ENCODE results near the gene LDLRAD4.
"Not testable (repeated sequence)": the region's sequence is repeated elsewhere in the genome, so short reads cannot be mapped to it uniquely, and the experiment has no call there.

Gene LDLRAD4

DNA sequence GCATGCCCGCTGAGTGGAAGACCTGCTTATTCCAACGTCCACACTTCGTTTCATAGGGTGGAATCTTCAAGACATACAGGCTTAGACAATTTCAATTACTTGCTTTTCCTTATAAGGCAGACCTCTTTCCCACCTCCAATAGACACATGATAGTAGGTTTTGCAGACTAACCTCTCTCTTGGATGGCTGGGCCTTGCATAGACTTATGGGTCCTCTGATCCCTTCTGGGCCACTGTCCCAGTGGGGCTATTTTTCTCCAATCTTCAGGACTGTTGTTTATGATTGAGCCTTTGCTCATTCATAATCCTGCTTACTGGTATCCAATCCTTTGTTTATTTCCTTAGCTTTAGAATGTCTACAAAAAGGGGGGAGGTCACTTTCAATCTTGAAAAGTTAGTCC is 368.9 kb downstream of the LDLRAD4 start:
- no peak for DNase-seq

DNA sequence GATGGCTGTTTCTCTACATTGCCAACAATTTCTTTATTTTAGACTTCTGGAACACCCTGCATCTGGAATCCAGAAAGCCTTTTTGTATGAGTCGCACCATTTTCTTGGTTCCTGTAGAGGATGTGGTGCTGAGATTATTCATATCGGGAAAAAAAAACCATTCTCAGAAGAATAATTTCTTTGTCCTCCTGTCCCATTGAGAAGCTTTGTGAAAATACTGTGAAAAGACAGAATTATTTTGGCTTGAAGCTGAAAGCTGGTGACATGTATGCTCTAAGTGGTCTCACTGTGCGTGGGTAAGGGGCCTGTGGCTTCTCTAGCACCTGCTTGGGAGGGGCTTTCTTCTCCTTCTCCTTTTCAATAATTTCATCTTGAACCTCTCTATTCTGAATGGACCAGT is 369.4 kb downstream of the LDLRAD4 start:
- no peak for DNase-seq

DNA sequence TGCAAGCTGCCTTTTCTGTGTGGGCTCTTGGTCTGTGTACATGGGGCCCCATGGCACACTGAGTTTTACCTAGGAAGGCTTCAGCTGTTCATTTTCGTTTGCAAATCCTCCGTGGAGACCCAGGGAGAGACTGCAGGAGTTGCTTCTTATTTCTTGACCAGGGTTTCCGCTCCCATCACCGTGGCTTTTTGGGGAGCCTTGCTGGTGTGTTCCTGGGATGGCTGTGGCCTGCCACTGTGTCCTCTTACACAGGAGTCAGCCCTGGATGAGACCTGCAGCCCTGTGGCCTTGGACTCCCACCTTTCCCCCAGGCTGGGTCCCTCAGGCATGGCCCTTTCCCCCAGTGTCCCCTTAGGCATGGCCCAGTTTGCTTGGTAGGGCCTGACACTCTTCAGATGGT is 370.8 kb downstream of the LDLRAD4 start:
- DNase-seq: no peak

DNA sequence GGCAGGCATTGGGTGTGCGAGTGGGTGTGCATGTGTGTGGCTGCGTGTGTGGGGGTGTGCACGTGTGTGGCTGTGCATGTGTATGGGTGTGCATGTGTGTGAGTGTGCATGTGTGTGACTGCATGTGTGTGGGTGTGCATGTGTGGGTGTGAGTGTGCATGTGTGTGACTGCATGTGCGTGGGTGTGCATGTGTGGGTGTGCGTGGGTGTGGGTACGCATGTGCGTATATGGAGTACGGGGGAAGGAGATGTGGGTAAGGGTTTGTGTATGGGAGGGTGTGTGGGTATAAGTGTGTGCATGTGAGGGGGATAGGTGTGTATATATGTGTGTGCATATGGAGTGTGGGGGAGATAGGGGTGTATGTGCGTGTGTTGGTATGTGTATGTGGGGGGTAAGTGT is 371.4 kb downstream of the LDLRAD4 start:
- no peak for DNase-seq

DNA sequence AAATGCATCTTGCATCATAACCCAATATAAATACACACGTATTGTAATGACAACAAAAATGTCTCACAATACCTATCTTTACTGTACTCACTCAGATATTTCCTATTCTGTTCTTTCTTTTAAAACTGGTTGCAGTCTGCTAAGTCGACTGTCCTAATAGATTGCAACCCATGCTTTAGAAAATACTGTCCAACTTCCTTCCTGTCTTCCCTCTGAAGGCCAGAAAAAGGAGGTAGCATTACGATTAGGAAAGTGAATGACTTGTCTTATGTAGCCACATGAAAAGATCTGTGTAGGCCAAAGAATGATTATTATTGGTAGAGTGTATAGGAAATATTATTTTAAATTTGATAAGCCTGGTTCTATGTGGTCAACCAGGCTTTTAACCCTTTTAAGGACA is 373.7 kb downstream of the LDLRAD4 start:
- no peak for DNase-seq

DNA sequence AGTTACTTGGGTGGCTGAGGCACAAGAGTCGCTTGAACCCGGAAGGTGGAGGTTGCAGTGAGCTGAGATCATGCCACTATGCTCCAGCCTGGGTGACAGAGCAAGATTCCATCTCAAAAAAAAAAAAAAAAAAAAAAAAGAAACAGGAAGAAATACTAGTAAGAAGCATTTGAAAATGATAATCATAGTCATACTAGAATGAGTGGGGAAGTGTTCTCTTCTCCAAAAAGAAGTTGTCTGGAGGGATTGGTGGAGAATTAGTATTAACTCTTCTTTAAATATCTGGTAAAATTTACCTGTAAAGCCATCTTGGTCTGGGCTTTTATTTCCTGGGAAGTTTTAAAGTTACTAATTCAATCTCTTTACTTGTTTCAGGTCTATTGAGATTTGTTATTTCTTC is 376.0 kb downstream of the LDLRAD4 start:
- no peak for DNase-seq

DNA sequence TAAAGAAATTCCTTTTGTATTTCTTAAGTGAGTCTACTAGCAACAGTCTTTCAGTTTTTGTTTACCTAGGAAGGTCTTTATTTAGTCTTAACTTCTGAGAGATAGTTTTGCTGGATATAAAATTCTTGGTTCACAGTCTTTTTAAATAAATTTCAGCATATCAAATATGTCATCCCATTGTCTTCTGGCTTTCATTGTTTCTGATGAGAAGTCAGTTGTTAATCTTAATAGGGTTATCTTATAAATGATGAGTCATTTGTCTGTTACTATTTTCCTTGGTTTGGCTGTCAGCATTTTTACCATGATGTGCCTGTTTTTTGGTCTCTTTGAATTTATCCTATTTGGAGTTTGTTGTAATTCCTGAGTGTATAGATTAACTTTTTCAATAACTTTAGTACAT is 378.5 kb downstream of the LDLRAD4 start:
- no peak for DNase-seq

DNA sequence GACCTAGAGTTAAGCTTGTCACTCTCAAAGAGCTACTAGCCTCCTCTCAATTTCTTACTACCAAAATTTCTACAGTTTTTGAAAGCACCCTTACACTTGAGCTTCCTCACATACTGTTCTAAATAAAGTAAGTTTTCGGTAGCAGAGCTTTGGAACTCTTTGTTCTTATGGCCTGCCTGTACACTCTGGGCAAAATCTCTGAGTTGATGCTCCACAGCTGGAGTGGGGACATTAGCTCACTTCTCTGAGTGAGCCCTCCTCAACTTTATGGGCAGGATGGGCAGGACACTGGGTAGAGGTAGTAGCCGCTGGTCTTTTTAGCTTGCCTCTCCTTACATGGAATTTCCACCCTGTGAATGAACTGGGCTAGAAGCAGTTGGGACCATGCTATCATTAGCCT is 380.0 kb downstream of the LDLRAD4 start:
- DNase-seq: no peak

DNA sequence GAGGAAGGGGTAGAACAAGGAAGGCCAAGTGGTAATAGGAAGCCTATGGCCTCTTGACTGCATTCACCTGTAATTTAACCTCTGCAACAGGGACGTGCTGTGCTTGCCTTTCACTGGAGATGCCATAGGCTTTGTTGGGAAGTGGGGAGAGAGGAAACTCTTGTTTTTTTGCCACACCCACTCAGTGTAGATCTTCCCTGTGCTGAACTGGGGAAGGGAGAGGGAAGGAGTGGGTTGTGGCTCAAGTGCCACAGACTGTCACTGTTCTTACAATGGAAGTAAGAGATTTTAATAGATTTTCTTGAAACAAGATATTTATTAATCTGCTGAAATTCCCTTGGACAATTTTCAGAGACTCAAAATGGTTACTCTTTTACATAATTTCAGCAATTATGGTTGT is 380.5 kb downstream of the LDLRAD4 start:
- no peak for DNase-seq

DNA sequence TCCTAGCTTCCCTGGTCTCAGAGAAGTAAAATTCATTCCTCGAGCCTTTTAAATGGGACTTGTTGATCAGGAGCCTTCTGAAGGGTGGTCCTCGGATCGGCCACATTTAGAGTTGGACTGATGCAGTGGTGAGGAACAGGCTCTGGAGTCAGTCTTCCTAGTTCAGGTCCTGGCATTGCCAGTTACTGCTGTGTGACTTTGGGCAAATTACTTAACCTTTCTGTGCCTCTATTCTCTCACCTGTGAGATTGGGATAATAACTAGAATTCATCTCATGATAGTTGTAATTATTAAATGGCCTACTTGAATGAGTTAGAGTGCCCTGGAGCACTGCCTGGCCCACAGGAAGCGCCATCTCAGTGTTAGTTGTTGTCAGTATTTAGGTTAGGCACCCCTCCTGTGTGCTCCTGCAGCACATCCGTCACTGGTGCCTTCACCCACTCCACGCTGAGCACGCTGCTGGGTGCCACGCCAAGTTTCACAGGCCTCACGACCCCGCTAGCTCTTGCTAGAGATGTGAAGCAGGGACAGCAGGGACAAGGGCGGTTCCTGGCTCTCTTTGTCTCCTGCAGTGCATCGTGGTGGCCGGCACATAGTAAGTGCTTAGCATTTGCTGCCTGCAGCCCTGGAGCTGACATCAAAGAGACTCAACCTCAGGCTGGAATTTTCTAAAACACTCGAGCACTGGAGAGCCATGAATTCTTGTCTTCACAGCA is 384.9 kb downstream of the LDLRAD4 start:
- DNase-seq: no peak

DNA sequence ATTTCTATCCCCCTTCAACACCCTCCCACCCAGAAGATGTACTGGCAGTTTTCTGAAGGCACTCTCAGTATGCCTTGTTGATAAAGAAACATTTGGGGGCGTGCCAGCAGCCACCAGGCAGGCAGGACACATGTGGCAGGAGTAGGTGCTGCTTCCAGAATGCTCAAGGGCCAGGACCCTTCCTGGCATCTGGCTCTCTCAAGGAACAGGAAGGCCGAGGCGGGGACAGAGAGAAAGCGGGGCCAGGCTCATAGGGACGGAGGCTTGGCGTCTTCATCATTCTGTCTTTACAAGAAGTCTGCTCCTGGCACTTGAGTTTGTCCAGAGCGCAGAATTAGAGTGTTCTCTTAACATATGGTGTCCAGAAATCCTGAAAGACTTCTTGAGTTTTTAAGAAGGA is 386.2 kb downstream of the LDLRAD4 start:
- DNase-seq: no peak

DNA sequence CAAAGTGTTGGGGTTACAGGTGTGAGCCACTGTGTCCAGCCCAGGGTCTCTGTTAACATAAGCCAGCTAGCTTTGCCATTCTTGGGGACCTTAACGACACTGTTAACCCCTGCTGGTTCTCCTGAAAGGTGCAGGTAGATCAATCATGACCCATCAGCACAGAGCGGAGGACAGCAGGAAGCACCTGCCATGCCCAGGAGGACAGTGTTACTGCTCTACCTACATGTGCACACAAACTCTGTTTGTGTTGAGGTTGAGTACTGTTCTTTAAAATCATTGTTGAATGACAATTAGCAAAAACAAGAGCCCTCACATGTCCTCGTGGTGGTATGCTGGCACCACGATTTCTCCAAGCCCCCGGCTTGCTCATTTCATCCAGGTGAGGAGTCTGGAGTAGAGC is 386.9 kb downstream of the LDLRAD4 start:
- DNase-seq: no peak

DNA sequence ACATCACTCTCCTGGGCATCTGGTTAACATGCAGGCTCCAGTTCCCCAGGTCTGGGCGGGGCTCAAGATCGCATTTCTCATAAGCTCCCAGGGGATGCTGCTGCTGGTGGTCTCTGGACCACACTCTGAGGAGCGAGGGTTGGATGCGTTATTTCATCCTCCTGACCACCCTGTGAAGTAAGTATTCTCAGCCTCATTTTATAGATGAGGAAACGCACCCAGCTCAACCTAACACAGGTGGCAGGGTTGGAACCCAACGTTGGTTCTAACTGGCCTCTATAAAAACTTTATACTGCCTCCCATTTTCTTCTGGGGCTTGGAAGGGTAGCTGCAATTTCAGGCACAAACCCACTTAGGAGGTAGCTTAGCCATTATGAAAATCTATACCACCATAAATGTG is 387.3 kb downstream of the LDLRAD4 start:
- no peak for DNase-seq

DNA sequence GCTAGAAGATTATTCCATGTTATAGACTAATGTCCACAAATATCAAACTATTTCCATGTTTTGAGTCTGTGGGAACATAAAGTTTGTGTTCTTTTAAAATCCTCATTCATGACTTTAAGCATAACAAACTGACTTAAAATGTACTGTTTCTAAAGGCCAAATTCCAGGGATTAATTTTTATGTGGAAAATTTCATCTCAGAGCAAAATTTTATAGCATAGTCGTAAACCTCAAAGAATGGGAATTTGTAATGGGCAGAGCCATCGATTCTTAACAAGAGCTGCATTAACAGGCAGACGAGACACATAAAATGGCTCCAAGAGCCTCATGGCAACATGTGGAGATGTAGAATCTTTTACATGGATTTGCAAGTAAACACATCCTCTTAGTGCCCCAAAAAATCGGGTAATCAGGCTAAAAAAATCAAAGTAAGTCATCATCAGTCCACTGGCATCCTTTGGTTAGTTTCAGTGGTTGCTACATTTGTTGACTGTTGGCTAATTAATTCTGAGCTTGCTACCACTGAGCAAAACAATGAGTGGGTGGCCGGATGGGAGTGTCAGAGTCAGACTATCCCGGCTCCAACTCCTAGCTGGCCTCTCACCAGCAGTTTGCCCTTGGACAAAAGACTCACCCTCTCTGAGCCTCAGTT is 388.2 kb downstream of the LDLRAD4 start:
- DNase-seq: no peak

DNA sequence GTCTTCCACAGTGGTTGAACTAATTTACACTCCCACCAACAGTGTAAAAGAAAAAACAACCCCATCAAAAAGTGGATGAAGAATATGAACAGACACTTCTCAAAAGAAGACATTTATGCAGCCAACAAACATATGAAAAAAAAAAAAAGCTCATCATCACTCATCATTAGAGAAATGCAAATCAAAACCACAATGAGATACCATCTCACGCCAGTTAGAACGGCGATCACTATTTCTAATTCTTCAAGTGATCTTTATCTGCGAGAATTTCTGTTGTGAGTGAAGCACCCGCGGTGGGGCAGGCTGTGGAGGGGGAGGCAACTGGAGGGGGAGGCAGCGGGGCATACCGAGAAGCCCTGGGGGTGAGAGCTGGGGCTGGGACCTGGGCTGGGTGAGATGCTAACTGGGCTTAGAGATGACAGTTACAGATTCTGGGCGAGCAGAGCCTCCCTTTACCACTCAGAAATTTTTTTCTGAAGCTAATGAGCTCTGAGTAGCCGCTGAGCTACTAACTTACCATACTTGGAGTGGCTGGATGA is 389.5 kb downstream of the LDLRAD4 start:
- not testable (repeated sequence) for DNase-seq

DNA sequence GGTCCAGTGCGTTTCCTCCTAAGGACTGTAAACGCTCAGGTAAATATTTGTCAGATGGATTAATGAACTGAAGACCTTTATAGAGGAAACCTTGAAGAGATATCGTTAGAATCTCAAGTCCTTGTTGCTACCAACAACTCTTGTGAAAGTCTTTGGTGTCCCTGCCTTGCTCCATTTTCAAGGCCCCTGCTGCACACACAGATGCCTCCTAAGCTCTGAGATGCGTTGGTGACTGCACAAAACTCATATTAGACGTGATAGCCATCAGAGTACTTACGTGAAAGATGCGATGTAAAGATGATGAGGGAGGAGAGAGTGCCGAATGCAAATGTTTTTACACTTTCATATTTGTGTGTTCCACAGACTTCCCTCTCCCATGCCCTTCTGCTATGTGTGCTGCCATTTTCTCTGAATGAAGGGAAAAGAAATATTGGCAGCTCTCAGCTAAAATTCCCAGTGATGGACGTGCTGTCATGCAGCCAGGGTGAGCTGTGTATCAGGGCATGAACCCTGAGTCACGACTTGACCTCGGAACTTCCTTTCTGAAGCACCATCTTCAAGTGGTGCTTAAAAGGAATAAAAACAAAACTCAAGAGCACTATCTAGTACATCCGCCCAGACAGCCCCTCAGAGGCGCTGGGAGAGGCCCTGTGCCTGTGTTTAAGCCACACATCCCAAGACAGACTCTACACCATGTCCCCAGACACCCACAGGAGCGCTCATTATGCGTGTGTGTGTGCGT is 390.4 kb downstream of the LDLRAD4 start:
- DNase-seq: no peak

DNA sequence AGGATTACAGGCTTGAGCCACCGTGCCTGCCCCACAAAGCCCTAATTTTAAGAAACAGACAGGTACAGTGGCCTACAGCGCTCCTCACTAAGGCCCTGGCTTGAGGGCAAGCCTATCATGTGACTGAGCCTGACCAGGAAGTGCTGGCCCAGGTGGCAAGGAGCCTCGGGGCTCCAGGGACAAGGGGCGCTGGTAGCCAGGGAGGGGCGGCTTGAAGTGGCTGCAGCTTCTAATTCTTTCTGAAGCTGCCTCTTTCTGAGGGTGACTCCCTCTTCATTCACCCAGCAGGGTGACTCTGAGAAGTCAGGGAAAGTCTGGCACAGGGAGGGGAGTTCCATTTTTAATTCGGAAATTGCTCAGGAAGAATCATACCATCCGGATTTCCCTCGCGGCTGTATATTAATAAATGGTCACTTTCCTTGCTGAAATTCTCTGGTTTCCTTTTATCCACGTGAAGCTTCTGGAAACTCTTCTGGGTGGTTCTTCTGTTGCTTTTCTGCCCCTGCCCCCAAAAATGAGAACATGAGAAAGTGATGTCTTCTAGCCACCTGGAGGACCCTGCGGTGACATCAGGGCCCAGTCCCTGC is 392.1 kb downstream of the LDLRAD4 start:
- no peak for DNase-seq

DNA sequence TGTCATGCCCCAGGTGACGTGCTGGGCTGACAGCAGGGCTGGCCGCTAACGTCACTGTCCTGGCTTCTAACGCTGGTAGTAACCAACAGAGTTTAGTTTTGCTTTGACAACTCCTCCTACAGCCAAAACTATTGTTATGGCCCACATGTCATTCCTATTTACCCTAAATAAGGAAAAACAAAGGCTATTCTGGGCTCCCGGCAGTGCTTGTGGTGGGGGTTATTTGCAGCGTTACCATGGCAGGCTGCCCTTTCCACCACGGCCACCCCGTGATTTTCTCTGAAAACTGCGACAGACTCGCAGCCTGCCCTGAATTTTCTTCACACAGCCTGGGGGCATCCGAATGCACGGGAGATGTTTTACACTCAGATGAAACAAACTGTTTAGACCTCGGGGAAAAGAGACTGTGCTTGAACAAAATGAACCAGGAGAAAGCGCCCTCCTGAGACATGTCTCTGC is 392.6 kb downstream of the LDLRAD4 start:
- DNase-seq: no peak

DNA sequence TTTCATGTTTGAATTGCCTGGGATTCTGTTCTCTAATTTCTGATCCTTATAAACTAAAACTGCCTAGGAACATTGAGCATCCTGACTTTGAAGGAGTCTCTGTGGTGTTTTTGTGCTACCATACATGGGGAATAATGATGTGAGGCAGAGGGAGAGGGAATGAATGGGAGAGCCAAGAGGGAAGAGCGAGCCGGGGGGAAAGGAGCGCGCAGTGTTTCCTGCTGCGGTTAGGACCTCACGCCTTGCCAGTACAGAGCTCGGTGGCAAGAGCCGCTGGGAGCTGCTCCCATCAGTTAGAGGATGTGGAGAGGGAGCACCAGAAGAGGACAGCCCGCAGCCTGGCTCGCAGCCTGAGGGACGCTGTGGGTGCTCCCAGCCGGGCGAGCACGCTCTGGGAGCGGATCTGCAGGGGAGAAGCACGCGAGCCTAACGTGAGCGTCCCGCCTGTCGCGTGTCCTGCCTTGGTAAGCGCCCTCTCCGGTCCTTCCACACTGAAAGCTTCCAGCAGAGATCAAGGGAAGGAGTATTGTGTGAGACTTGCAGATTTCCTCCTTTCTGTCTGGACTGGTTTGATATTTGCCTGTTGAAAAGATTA is 393.1 kb downstream of the LDLRAD4 start:
- no peak for DNase-seq

DNA sequence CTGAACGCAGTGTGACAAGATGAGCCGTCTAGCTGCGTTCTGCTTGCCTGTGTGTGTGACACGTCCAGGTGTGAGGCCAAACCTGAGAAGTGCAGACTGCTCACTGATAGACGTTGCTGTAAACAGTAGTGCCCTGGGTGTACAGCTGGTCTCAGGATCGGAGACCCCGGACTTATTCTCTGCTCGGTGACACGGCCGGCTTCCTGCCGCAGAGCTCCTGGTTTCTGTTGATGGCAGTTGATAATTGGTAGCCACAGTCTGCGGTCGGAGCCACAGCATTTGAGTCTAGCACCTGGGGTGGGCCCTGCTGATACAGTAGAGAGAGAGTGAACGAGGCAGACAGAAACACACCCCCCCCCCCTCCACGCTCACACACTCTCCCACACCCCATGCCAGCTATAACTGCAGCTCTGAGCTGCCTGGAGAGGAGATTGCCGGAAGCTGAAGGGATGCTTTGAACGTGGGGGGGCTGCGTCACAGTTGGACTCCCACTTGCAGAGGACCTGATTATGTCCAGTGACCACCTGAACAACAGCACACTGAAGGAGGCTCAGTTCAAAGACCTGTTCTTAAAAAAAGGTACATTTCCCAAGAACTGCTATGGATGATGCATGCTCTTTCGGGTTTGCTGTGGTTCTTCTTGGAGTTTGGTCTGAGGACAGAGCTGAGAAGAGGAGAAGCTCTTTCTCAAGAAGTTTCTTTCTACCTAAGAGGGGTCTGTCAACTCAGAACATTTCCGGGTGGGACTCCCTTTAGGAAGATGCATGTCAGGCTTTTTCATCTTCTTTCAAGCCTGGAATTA is 393.8 kb downstream of the LDLRAD4 start:
- no peak for DNase-seq

DNA sequence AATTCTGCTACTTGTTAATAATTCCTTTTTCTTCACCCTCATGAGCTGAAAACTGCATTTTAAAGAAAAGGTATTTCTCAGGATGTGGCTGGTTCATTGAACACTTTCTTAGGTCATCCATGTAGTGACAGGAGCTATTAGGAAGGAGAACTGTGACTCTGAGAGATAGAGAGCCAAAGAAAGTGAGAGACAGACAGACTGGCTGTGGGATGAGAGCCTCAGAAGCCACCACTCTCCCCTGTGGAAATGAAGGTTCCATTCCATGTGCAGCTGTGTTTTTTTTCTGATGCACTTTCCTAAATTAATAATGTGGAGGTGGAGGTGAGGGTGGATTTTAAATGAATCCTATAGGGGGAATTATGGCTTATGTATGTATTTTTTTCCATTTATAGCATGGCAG is 394.5 kb downstream of the LDLRAD4 start:
- no peak for DNase-seq
